Cardiac muscle cell (in vitro differentiated cells and primary cell): Measurements from ENCODE around the gene NSUN3. TPM values are rescaled to one million over a fixed set of nuclear protein-coding genes. Genes with fewer than 3 reads are reported as not detected.
"Not testable (repeated sequence)": the region's sequence is repeated elsewhere in the genome, so short reads cannot be mapped to it uniquely, and the experiment has no call there.

Experiments
- DNase-seq, 2 donors: peaks; one replicate each; pipeline versions ENCODE4 v3.0.0 to v3.0.0-alpha.2; 2010 to 2017; ENCODE audit warnings: low read depth in 1 of 2, low spot score in 1 of 2
- H3K27ac ChIP-seq: fragments of 200-600 bp; sonication (generic); 2 replicates; pipeline ENCODE4 v1.5.1; 2016
- H3K27me3 ChIP-seq: fragments of 200-600 bp; sonication (generic); 2 replicates; pipeline ENCODE4 v1.6.0; 2016; ENCODE audit warnings: control low read depth
- H3K36me3 ChIP-seq: fragments of 200-600 bp; sonication (generic); 2 replicates; pipeline ENCODE4 v1.5.1; 2016; ENCODE audit warnings: control low read depth
- H3K4me1 ChIP-seq: fragments of 200-600 bp; sonication (generic); 2 replicates; pipeline ENCODE4 v1.8.1; 2017; ENCODE audit warnings: low read depth, mild to moderate bottlenecking, mixed run types
- H3K4me3 ChIP-seq: fragments of 200-600 bp; sonication (generic); 2 replicates; pipeline ENCODE4 v1.5.1; 2016; ENCODE audit warnings: mild to moderate bottlenecking
- H3K9me3 ChIP-seq: fragments of 200-600 bp; sonication (generic); 2 replicates; pipeline ENCODE4 v1.5.1; 2017; ENCODE audit warnings: low read depth, mild to moderate bottlenecking, control low read depth
- CTCF ChIP-seq: IDR thresholded peaks from 2 replicates; pipeline ENCODE4 v1.5.1; 2012; ENCODE audit warnings: low read depth, mild to moderate bottlenecking, low read length
- polyA plus RNA-seq: library from polyadenylated mRNA; unstranded; fragments of >200 nt; fragmentation: Nextera tagmentation; extraction: Ambion mirVana; gene quantifications from 2 replicates; pipeline ENCODE4 v1.2.1, GENCODE V29; 2016
- total RNA-seq: library from RNA; depleted of rRNA; stranded (reverse); fragments of >200 nt; gene quantifications from 2 replicates; pipeline ENCODE4 v1.2.3, GENCODE V29; 2016

NSUN3 gene
- total and polyA plus RNA-seq, 2 experiments from 2014 or later: 7.3 to 9.1 TPM

GRCh38 chr3:94070341-94070911 is 7.6 kb downstream of the NSUN3 start:
- no peaks in the 10 kb centered on the region for H3K27me3 ChIP-seq
- H3K9me3 ChIP-seq: no peaks in the 10 kb centered on the region
- H3K4me1 ChIP-seq: no peaks in the 10 kb centered on the region
- no peak overlapping the region for H3K27ac ChIP-seq
- no peak overlapping the region for H3K4me3 ChIP-seq
- no peaks in the 10 kb centered on the region for H3K36me3 ChIP-seq
- no peak for TF ChIP-seq CTCF
- DNase-seq: no peak

- no peak for DNase-seq
- no peak overlapping the region for H3K27ac ChIP-seq
- H3K36me3 ChIP-seq: no peaks in the 10 kb centered on the region
- H3K4me3 ChIP-seq: no peak overlapping the region
- no peaks in the 10 kb centered on the region for H3K4me1 ChIP-seq
- no peaks in the 10 kb centered on the region for H3K27me3 ChIP-seq
- no peaks in the 10 kb centered on the region for H3K9me3 ChIP-seq
- TF ChIP-seq CTCF: no peak
These were observed 8.9 kb downstream of the NSUN3 start for GRCh38 chr3:94071713-94072284.

- H3K9me3 ChIP-seq: no peaks in the 10 kb centered on the region
- DNase-seq: no peak
- no peak overlapping the region for H3K4me3 ChIP-seq
- H3K27ac ChIP-seq: no peak overlapping the region
- no peaks in the 10 kb centered on the region for H3K27me3 ChIP-seq
- no peaks in the 10 kb centered on the region for H3K4me1 ChIP-seq
- TF ChIP-seq CTCF: no peak
- no peaks in the 10 kb centered on the region for H3K36me3 ChIP-seq
These were observed 13.2 kb downstream of the NSUN3 start for GRCh38 chr3:94076055-94076454.

GRCh38 chr3:94080552-94080951 is 17.7 kb downstream of the NSUN3 start:
- DNase-seq, H3K4me1 ChIP-seq, H3K27ac ChIP-seq, H3K27me3 ChIP-seq, H3K36me3 ChIP-seq, H3K9me3 ChIP-seq, H3K4me3 ChIP-seq: not testable (repeated sequence)

GRCh38 chr3:94081884-94082283 is 19.0 kb downstream of the NSUN3 start:
- no peak overlapping the region for H3K4me3 ChIP-seq
- H3K4me1 ChIP-seq: no peaks in the 10 kb centered on the region
- H3K36me3 ChIP-seq: peaks cover 10% of the 10 kb centered on the region
- no peak for DNase-seq
- TF ChIP-seq CTCF: no peak
- H3K9me3 ChIP-seq: no peaks in the 10 kb centered on the region
- H3K27me3 ChIP-seq: no peaks in the 10 kb centered on the region
- no peak overlapping the region for H3K27ac ChIP-seq

- no peak overlapping the region for H3K27ac ChIP-seq
- H3K27me3 ChIP-seq: no peaks in the 10 kb centered on the region
- H3K9me3 ChIP-seq: no peaks in the 10 kb centered on the region
- no peak overlapping the region for H3K4me3 ChIP-seq
- no peak for DNase-seq
- no peaks in the 10 kb centered on the region for H3K4me1 ChIP-seq
- peaks cover 10% of the 10 kb centered on the region for H3K36me3 ChIP-seq
- no peak for TF ChIP-seq CTCF
These were observed 19.6 kb downstream of the NSUN3 start for GRCh38 chr3:94082391-94082937.
